PFSK-1 (cell line): Measurements from ENCODE around the gene ARMC12.

Source experiments
- POLR2AphosphoS5 ChIP-seq: IDR thresholded peaks from 2 replicates; pipeline ENCODE4 v1.6.1; 2012; ENCODE audit warnings: low read depth, mild to moderate bottlenecking, control low read depth, low read length, moderate library complexity
- SIN3A ChIP-seq: IDR thresholded peaks from 2 replicates; pipeline ENCODE4 v1.6.1; 2012; ENCODE audit warnings: mild to moderate bottlenecking, low read length, moderate library complexity, borderline replicate concordance; ENCODE audit not compliant: insufficient read depth
- TAF1 ChIP-seq: IDR thresholded peaks from 2 replicates; pipeline ENCODE4 v1.6.1; 2012; ENCODE audit warnings: low read length, control low read depth, borderline replicate concordance; ENCODE audit not compliant: insufficient read depth
- TF ChIP-seq, protein P1 (sequence below), 2 experiments: IDR thresholded peaks; 2 replicates each; pipeline versions ENCODE4 v1.6.1 to v1.8.0; 2011 to 2012; ENCODE audit warnings: low read depth in 2 of 2, low read length in 2 of 2, control low read depth in 1 of 2, inconsistent platforms in 1 of 2, mild to moderate bottlenecking in 1 of 2, moderate library complexity in 1 of 2; ENCODE audit not compliant: insufficient read depth in 1 of 2

DNA sequence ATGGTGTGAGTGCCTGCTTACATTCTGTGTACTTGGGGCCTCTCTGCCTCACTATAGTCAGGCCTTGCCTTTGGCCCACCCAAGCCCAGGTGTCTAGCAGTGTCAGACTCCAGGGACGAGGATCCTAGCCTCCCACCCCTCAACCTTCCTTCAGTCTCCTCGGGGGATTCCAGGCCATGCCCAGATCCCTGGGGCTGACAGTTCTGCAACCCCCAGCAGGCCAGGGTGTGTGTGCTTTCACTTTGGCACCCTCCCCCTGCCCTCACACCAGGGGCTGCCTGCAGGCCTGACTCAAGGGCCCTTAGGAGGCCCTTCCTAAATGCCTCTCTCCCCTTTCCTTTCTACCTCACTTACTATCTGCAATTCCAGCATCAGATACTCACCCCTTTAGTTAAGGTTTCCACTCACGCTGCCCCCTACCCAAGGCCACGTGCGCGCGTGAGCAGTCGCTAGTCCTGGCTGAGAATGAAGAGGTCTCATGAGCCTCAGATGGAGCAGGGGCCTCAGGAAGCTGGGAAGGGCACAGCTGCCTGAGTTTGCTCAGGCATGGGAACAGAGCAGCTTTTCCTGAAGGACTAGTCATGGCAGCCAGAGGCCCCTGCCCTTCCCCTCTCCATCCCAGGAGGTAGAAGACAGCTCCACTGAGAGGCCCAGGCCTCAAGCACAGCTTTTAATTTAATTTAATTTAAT, 61.1 kb downstream of the ARMC12 start:
- no peak for TF ChIP-seq POLR2AphosphoS5
- no peak for TF ChIP-seq TAF1
- TF ChIP-seq, protein P1, sequence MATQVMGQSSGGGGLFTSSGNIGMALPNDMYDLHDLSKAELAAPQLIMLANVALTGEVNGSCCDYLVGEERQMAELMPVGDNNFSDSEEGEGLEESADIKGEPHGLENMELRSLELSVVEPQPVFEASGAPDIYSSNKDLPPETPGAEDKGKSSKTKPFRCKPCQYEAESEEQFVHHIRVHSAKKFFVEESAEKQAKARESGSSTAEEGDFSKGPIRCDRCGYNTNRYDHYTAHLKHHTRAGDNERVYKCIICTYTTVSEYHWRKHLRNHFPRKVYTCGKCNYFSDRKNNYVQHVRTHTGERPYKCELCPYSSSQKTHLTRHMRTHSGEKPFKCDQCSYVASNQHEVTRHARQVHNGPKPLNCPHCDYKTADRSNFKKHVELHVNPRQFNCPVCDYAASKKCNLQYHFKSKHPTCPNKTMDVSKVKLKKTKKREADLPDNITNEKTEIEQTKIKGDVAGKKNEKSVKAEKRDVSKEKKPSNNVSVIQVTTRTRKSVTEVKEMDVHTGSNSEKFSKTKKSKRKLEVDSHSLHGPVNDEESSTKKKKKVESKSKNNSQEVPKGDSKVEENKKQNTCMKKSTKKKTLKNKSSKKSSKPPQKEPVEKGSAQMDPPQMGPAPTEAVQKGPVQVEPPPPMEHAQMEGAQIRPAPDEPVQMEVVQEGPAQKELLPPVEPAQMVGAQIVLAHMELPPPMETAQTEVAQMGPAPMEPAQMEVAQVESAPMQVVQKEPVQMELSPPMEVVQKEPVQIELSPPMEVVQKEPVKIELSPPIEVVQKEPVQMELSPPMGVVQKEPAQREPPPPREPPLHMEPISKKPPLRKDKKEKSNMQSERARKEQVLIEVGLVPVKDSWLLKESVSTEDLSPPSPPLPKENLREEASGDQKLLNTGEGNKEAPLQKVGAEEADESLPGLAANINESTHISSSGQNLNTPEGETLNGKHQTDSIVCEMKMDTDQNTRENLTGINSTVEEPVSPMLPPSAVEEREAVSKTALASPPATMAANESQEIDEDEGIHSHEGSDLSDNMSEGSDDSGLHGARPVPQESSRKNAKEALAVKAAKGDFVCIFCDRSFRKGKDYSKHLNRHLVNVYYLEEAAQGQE (IDR thresholded peaks at IDR 0.05; ENCODE audit: insufficient read depth in 1 of 2, low read depth in 2 of 2, low read length in 2 of 2), result no peak
- no peak for TF ChIP-seq SIN3A
